Tibial artery (tissue), 4 donors: ENCODE measurements around the gene KCMF1.
A peak's percentile ranks its signal among the peaks of the same experiment; 100 is the strongest.

ENCODE experiments used
- DNase-seq, 2 donors: peaks; one replicate each; pipeline ENCODE4 v3.0.0-alpha.2; 2019
- H3K27ac ChIP-seq, 2 donors: fragments of 200-600 bp; sonication (generic) in 1 of 2; 1 replicate in 1 of 2; 2 replicates in 1 of 2; pipeline ENCODE4 v1.5.1; 2018 to 2019; ENCODE audit warnings: mild to moderate bottlenecking in 1 of 2
- H3K27me3 ChIP-seq, 2 donors: fragments of 200-600 bp; sonication (generic) in 1 of 2; one replicate each; pipeline versions ENCODE4 v1.5.1 to v1.6.0; 2016 to 2019
- H3K36me3 ChIP-seq, 3 donors: fragments of 200-600 bp; sonication (generic) in 2 of 3; one replicate each; pipeline ENCODE4 v1.5.1; 2016 to 2019; ENCODE audit warnings: mild to moderate bottlenecking in 2 of 3
- H3K4me1 ChIP-seq, 4 donors: fragments of 200-600 bp; sonication (generic) in 2 of 4; 1 replicate in 3 of 4; 2 replicates in 1 of 4; pipeline ENCODE4 v1.5.1; 2016 to 2019
- H3K4me3 ChIP-seq, 2 donors: fragments of 200-600 bp; sonication (generic) in 1 of 2; 1 replicate in 1 of 2; 2 replicates in 1 of 2; pipeline ENCODE4 v1.5.1; 2018 to 2019; ENCODE audit warnings: mild to moderate bottlenecking in 2 of 2
- H3K9me3 ChIP-seq, 3 donors: fragments of 200-600 bp; sonication (generic) in 1 of 3; one replicate each; pipeline ENCODE4 v1.5.1; 2016 to 2019
- CTCF ChIP-seq, 2 experiments: fragments of 200-600 bp in 1 of 2; fragments of 450-650 bp in 1 of 2; IDR thresholded peaks; one replicate each; pipeline ENCODE4 v1.5.1; 2017 to 2019; ENCODE audit warnings: antibody characterized with exemption in 2 of 2, mild to moderate bottlenecking in 1 of 2, moderate library complexity in 1 of 2
- intact Hi-C: fragments of 100-400 bp; cut with DNase I; formaldehyde crosslinking; loops from one replicate; pipeline ENCODE4 v1.15.0; 2023; ENCODE audit warnings: low total_unique reads

The KCMF1 gene

GRCh38 chr2:84958135-84959059 is 12.6 kb upstream of the KCMF1 start:
- DNase-seq, result peak in 1 of 2 donors; percentile 59
- no peak overlapping the region for H3K27ac ChIP-seq

GRCh38 chr2:84959095-84959565 is 11.8 kb upstream of the KCMF1 start:
- Histone ChIP-seq H3K36me3 (no peaks in the 10 kb centered on the region), H3K4me3 (no peak overlapping the region), H3K27ac (no peak overlapping the region), H3K27me3 (no peaks in the 10 kb centered on the region), H3K4me1 (peaks cover 0 to 17% (median 6%) of the 10 kb centered on the region in 4 donors), H3K9me3 (no peaks in the 10 kb centered on the region)
- TF ChIP-seq CTCF (IDR thresholded peaks at IDR 0.05), result no peak
- DNase-seq, result peak in 1 of 2 donors; percentile 19
- intact Hi-C loops, result no loop called here

More at GRCh38 chr2:84958135-84959059, 12.6 kb upstream of the KCMF1 start:
- Histone ChIP-seq H3K27me3 (no peaks in the 10 kb centered on the region), H3K36me3 (no peaks in the 10 kb centered on the region), H3K4me3 (no peak overlapping the region), H3K4me1 (peaks cover 0 to 17% (median 6%) of the 10 kb centered on the region in 4 donors), H3K9me3 (no peaks in the 10 kb centered on the region)
- intact Hi-C loops, result no loop called here
- no peak for TF ChIP-seq CTCF (IDR thresholded peaks at IDR 0.05)

GRCh38 chr2:84959566-84960506 is 11.1 kb upstream of the KCMF1 start:
- intact Hi-C loops, result no loop called here
- no peak overlapping the region for H3K4me3 ChIP-seq
- H3K27me3 ChIP-seq, result no peaks in the 10 kb centered on the region
- H3K36me3 ChIP-seq, result peaks cover 0 to under 1% (median 0%) of the 10 kb centered on the region in 3 donors
- H3K9me3 ChIP-seq, result no peaks in the 10 kb centered on the region
- H3K4me1 ChIP-seq, result peaks cover 0 to 17% (median 6%) of the 10 kb centered on the region in 4 donors
- no peak overlapping the region for H3K27ac ChIP-seq
- peak in 1 of 2 donors; percentile 31 for DNase-seq
- no peak for TF ChIP-seq CTCF (IDR thresholded peaks at IDR 0.05)

GRCh38 chr2:84962917-84963316 is 8.0 kb upstream of the KCMF1 start:
- H3K4me3 ChIP-seq, result no peak overlapping the region
- no peaks in the 10 kb centered on the region for H3K9me3 ChIP-seq
- intact Hi-C loops, result no loop called here
- peak in 1 of 2 donors; percentile 6 for DNase-seq
- H3K27ac ChIP-seq, result no peak overlapping the region
- no peaks in the 10 kb centered on the region for H3K27me3 ChIP-seq
- peaks cover 5 to 9% (median 8%) of the 10 kb centered on the region in 3 donors for H3K36me3 ChIP-seq
- TF ChIP-seq CTCF (IDR thresholded peaks at IDR 0.05), result no peak
- peaks cover 0 to 13% (median 4%) of the 10 kb centered on the region in 4 donors for H3K4me1 ChIP-seq

- TF ChIP-seq CTCF (IDR thresholded peaks at IDR 0.05), result no peak
- peaks cover 0 to 9% (median under 1%) of the 10 kb centered on the region in 4 donors for H3K4me1 ChIP-seq
- intact Hi-C loops, result no loop called here
- no peak overlapping the region for H3K4me3 ChIP-seq
- no peaks in the 10 kb centered on the region for H3K27me3 ChIP-seq
- H3K27ac ChIP-seq, result no peak overlapping the region
- no peaks in the 10 kb centered on the region for H3K9me3 ChIP-seq
- peaks cover 5 to 9% (median 8%) of the 10 kb centered on the region in 3 donors for H3K36me3 ChIP-seq
- DNase-seq, result peak in 1 of 2 donors; percentile 20
Observed at GRCh38 chr2:84963323-84963691, 7.7 kb upstream of the KCMF1 start.
